ENCODE measurements around the gene RBM28. TPM values are rescaled to one million over a fixed set of nuclear protein-coding genes. Genes with fewer than 3 reads are reported as not detected.

The RBM28 gene
- total RNA-seq, 1 donor from 2014 or later, result 54.4 TPM

- intact Hi-C loops (cut with micrococcal nuclease), result no loop called here
- H3K4me1 Mint-ChIP-seq, result no peaks in the 10 kb centered on the region
- no peak for TF ChIP-seq CTCF (IDR thresholded peaks at IDR 0.05)
- POLR2A ChIA-PET, result no interaction called here
- CTCF ChIA-PET, result no interaction called here
- DNase-seq (no peak), ATAC-seq (ENCODE audit: low read depth) (no peak)
- no peak overlapping the region for H3K4me3 Mint-ChIP-seq
- H3K27me3 Mint-ChIP-seq, result no peaks in the 10 kb centered on the region
- no peak overlapping the region for H3K27ac Mint-ChIP-seq
- H3K36me3 Mint-ChIP-seq (ENCODE audit: low read depth), result peaks cover 89% of the 10 kb centered on the region
- H3K9me3 Mint-ChIP-seq, result no peaks in the 10 kb centered on the region
These were observed 34.6 kb downstream of the RBM28 start for GRCh38 chr7:128309124-128309523.

- Mint-ChIP-seq H3K27me3 (no peaks in the 10 kb centered on the region), H3K4me3 (no peak overlapping the region), H3K4me1 (no peaks in the 10 kb centered on the region), H3K36me3 (ENCODE audit: low read depth) (peaks cover 86% of the 10 kb centered on the region), H3K9me3 (no peaks in the 10 kb centered on the region), H3K27ac (no peak overlapping the region)
- ChIA-PET CTCF (no interaction called here), POLR2A (no interaction called here)
- TF ChIP-seq CTCF (IDR thresholded peaks at IDR 0.05), result no peak
- ATAC-seq (ENCODE audit: low read depth), result no peak
- no peak for DNase-seq
- intact Hi-C loops (cut with micrococcal nuclease), result no loop called here
These were observed 36.6 kb downstream of the RBM28 start for GRCh38 chr7:128307061-128307460.

- H3K4me1 Mint-ChIP-seq, result no peaks in the 10 kb centered on the region
- H3K9me3 Mint-ChIP-seq, result no peaks in the 10 kb centered on the region
- TF ChIP-seq CTCF (IDR thresholded peaks at IDR 0.05), result no peak
- H3K27ac Mint-ChIP-seq, result no peak overlapping the region
- ChIA-PET POLR2A (no interaction called here), CTCF (no interaction called here)
- DNase-seq, result no peak
- no peak for ATAC-seq (ENCODE audit: low read depth)
- H3K27me3 Mint-ChIP-seq, result no peaks in the 10 kb centered on the region
- H3K36me3 Mint-ChIP-seq (ENCODE audit: low read depth), result peaks cover 59% of the 10 kb centered on the region
- H3K4me3 Mint-ChIP-seq, result no peak overlapping the region
- intact Hi-C loops (cut with micrococcal nuclease), result no loop called here
These were observed 39.5 kb downstream of the RBM28 start for GRCh38 chr7:128304212-128304611.

GRCh38 chr7:128303643-128304042 lies 40.1 kb downstream of the RBM28 start:
- TF ChIP-seq CTCF (IDR thresholded peaks at IDR 0.05), result no peak
- no peaks in the 10 kb centered on the region for H3K4me1 Mint-ChIP-seq
- intact Hi-C loops (cut with micrococcal nuclease), result no loop called here
- H3K27me3 Mint-ChIP-seq, result no peaks in the 10 kb centered on the region
- ATAC-seq (ENCODE audit: low read depth) (no peak), DNase-seq (no peak)
- no peak overlapping the region for H3K27ac Mint-ChIP-seq
- H3K4me3 Mint-ChIP-seq, result no peak overlapping the region
- peaks cover 55% of the 10 kb centered on the region for H3K36me3 Mint-ChIP-seq (ENCODE audit: low read depth)
- no peaks in the 10 kb centered on the region for H3K9me3 Mint-ChIP-seq
- CTCF ChIA-PET, result no interaction called here
- POLR2A ChIA-PET, result no interaction called here

GRCh38 chr7:128303133-128303532 lies 40.6 kb downstream of the RBM28 start:
- H3K36me3 Mint-ChIP-seq (ENCODE audit: low read depth), result peaks cover 51% of the 10 kb centered on the region
- no peak for DNase-seq
- H3K4me3 Mint-ChIP-seq, result no peak overlapping the region
- H3K4me1 Mint-ChIP-seq, result peaks cover under 1% of the 10 kb centered on the region
- intact Hi-C loops (cut with micrococcal nuclease), result no loop called here
- no peak overlapping the region for H3K27ac Mint-ChIP-seq
- ATAC-seq (ENCODE audit: low read depth), result no peak
- no peak for TF ChIP-seq CTCF (IDR thresholded peaks at IDR 0.05)
- ChIA-PET CTCF (no interaction called here), POLR2A (no interaction called here)
- H3K27me3 Mint-ChIP-seq, result no peaks in the 10 kb centered on the region
- H3K9me3 Mint-ChIP-seq, result no peaks in the 10 kb centered on the region
